GM21360 (cell line): ENCODE results near the gene SESN1.
A peak's percentile ranks its signal among the peaks of the same experiment; 100 is the strongest.

Experiments used
- ATAC-seq: cut with Tn5 transposase; IDR thresholded peaks from one replicate; pipeline ENCODE4 v1.9.1; 2021; ENCODE audit warnings: mild to moderate bottlenecking, moderate library complexity; ENCODE audit not compliant: unreplicated experiment

SESN1 gene

GRCh38 chr6:109033655-109034054, 61.0 kb downstream of the SESN1 start:
- no peak for ATAC-seq

DNA sequence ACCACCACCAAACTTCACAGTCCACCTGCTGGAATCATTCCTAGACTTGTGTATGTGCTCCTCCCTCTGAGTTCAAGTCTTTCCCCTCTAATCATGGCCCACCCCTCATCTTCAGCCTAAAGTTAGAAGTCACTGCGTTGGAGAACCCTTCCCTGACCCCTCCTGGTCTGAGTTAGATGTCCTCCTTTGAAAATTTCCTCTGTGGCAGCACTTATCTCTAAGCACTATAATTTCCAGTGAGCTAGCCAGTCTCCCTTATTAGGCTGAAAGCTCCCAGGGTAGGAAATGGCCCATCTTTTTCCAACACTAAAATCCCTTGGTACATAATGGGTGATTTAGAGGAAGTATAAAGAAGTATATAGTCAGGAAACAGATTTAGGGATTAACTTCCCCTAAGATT, 63.2 kb downstream of the SESN1 start:
- no peak for ATAC-seq

- ATAC-seq: no peak
Observed at GRCh38 chr6:109029313-109029712, 65.3 kb downstream of the SESN1 start.

- no peak for ATAC-seq
Observed at GRCh38 chr6:109028439-109028838, 66.2 kb downstream of the SESN1 start.

GRCh38 chr6:109027964-109028363, 66.7 kb downstream of the SESN1 start:
- no peak for ATAC-seq

DNA sequence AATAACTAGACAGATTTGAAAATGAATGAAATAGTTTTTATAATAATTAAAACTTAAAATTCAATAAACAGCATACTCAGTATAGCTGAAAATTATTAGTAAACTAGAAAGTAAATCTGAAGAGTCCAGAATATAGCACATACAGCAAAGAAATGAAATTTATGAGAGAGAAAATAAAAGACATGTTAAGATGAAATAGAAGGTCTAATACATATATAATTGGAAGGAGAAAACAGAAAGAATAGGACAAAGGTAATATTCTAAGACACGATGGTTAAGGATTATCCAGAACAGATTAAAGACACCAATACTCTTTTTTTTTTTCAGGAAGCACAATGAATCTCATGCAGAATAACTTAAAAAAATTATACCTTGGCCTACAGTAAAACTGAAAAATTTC, 69.0 kb downstream of the SESN1 start:
- ATAC-seq: no peak

- ATAC-seq: no peak
Observed at GRCh38 chr6:109024784-109025183, 69.9 kb downstream of the SESN1 start.

DNA sequence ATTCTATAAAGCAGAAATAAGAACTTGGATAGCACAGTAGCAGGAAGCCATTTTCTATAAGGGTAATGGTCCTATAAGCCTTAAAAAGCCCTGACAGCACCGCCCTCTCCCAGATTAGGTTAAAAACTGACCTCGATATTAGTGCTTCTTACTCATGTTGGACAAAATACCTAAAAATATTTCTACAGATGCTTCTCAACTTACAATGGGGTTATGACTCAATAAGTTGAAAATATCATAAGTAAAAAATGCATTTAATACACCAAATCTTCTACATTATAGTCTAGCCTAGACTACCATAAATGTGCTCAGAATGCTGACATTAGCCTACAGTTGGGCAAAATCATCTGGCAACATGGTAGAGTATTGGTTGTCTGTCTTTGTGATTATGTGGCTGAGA, 70.3 kb downstream of the SESN1 start:
- ATAC-seq: no peak

DNA sequence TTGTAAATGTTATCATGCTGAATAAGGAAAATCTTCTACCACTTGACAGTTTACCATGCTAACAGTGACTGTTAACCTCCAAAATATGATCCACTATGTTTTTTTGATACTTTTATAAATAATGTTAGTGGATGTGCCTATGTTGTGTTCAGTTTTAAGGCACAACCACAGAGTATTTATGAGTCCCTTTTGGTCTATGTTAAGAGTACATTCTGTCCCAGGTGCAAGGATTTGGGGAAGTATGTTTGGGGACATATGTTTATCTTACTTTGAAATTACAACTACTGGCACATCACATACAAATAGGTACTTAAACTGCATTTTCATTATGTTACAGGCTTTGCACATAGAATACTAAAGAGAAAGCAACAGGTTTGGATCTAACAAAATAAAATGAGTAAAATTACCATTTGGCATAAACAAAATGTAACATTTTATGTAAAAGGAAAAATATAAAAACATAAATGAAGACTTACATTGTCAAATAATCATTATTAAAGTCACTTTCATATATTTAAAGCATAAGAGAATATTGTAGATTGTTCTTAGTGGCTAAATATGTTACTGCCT, 71.2 kb downstream of the SESN1 start:
- no peak for ATAC-seq

GRCh38 chr6:109021870-109022269, 72.8 kb downstream of the SESN1 start:
- no peak for ATAC-seq

DNA sequence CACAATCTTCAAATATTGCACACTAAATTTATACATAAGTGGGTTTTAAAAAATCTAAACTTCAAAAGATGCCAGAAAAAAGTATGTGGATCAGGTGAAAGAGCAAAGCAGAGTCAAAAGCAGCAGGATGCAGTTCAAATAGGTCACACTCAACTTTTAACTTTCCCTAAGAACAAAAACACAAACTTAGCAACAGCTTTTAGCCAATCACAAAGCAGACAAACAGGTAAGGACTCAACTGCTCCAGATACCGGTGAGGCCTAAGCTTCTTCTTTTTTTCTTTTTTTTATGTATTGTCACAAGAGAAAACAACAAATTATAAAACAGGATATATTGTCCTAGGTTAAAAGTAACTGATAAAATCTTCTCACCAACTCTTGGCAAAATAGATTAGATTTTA, 74.7 kb downstream of the SESN1 start:
- no peak for ATAC-seq

- ATAC-seq: no peak
Observed at GRCh38 chr6:109015176-109015575, 79.5 kb downstream of the SESN1 start.

DNA sequence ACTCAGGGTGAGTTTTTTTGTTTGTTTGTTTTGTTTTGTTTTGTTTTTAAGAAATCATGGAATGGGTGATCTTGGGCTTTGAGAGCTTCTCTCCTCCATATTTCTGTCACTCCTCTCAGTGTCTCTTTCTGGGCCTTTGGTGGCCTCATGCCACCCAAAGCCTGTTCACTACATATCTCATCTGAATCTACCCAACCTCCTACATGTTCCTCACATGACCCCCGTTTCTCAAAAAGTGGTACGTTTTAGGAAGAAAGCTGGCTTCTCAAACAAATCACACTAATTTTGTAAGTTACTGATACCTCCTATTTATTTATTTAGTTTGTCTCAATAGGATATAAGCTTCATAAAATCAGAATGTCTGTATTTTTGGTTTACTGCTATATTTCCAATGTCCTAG, 80.0 kb downstream of the SESN1 start:
- ATAC-seq: no peak

DNA sequence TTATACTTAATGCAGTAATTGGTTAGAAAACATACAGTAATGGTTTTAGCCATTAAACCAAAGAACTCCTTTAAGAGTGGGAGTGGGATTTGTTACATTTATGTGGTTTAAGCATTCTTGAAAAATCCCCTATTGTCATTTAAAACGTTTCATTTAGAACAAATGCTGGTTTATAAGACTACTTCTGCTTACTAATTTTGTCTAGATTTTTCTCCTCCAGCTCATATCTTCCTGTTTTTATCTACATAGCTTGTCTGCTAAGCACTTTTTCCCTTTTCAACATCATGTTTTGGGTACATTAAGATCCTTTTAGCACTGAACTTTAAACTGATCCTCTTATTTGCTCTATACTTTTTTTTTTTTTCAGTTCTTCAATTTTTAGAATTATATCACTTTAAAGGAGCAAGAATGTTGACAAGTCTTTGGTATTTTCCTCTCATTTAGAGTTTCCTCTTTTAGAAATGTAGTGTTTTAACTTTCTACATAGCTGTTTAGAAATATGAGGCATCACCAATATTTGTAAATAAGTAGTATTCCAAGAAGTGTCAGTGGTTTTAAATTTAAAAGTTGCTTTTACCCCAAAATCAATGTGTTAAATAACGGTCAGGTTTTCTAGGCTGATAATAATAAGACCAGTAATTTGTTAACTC, 80.9 kb downstream of the SESN1 start:
- ATAC-seq: no peak

GRCh38 chr6:109010705-109011102, 83.9 kb downstream of the SESN1 start:
- ATAC-seq: no peak

DNA sequence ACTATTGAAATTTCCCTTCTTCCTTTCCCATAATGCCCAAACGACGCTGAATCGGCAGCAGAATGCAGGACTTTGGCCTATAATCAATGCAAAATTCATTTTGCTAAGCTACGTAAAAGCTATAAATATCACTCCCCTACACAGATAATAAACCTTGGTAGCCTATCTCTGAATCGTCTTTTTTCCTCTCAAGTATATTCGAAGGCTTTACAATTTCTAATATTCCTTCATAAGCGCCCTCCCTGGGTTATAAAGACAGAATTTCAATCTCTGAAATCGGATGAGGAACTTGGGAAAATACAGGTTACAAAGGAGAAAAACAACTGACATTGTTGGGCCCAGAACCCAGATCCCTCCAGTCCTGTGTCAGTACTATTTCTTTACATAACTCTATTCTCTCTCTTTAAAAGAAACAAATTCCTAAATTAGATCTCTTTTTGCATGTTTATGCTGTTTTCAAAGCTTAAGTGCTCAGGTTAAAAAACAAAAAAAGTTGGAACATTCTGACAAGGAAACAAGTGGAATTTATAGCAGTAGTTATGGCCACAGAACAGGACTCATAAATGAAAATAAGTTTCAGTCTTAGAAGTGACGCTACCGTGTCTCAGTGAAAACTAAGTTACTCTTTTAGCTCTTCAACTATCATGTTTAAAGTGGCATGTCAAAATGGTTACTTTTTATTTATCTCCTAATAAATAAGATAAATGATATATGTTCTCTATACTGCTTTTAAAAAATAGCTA, 84.5 kb downstream of the SESN1 start:
- ATAC-seq: no peak

DNA sequence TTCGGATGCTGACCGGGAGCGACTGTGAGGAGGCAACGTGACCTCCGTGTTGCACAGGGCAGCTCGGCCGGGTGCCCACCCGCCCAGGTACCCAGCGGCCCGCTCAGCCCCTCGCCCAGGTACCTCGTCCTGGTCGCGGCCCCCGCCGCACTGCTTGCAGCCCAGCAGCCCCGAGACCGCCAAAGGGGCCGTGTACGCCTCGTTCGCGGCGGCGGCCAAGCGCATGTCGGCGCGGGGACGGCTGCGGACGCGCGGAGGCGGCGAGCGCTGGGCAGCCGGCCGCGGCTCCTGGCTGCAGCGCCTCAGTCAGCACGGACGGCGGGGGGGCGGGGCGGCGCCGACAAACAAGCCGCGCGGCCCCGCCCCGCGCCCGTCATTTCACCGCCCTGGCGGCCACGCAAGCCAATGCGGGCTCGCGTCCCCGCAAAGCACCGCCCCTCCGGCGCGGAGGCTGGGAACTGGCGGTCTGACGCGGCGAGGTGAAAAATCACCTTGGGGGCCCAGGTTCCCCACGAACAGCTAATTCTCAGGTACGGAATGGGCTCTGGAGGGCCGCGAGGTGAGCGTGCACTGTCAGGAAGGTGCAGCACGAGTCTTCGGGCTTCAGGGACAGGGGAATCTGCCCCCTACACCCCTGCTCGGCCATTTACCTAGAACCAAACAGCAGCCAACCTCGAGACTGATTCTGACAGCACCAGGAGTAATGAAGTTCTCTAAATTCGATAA, 85.2 kb downstream of the SESN1 start:
- ATAC-seq: peak; percentile 86

DNA sequence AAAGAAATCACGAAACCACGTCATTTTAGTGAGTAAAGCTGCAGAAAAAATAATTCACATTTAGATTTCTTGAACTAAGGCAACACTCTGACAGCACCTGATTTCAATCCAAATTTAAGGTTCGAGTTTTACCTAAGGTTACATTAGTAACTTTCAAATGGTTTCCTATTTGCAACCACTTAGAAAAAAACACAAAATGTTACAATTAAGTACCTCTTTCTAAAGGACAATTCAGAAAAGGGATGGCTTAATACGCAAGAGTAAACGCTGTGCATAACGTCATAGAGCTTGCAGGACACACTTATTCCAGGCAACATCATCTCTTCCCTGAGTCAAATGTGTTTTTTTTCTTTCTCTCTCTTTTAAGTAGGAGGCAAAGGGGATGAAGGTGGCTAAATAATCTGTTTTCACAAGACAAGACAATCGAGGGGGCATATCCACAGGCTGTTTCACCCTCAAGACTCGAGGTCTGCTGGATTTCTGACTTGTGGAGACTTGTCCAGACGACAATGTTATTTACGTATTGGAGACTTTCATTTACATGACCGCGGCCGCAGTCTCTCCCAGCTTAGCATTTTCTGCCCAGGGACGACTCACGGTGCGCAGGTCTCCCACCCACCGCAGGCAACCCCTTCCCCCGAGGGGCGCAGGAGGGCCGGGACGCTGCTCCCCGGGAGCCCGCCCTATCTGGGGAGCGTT, 86.0 kb downstream of the SESN1 start:
- ATAC-seq: peak; percentile 23

- ATAC-seq: no peak
Observed at GRCh38 chr6:109008054-109008453, 86.6 kb downstream of the SESN1 start.

DNA sequence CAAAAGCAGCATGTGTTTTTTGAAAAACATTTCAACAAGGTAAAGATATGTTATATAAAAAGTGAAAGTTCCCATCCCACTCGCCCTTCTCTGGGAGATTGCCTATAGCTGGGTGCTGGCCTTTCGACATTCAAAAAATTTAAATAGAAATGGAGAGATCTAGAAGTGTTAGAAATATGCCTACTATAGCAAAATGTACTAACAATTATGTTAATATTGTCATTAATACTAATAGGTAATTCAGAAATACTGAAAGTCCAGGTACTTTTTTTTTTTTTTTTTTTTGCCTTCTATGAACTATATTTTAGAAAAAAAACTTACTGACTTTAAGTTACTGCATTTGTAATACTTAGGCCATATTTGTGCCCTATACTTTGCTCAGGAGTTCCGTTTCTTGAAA, 87.1 kb downstream of the SESN1 start:
- ATAC-seq: no peak

DNA sequence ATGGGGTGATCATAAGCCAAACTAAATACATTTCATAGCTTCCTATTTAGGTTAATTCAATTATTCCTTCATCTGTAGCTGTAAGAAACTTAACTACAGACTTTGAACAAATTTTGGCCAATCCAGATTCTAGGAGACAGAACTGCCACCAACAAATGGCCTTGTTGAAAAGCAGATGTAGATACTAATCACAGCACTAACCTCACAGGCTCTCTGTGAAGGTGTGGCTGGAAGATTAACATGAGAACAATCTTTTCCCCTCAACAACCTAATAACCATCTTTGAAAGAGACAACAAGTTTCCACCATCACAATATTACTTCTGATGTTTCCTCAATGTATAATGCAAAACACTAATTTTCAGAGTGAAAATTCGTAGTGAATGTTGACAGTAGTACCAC, 87.8 kb downstream of the SESN1 start:
- ATAC-seq: no peak
